Activated T-helper 1 cell treated with anti-CD3 and anti-CD28 coated beads, Interleukin-12 subunit alpha, Interleukin-12 subunit beta, Interleukin-2, Interleukin-4 antibody, amounts not matched to agents 30 ng/mL and 10 ng/mL and 1 ng/mL, durations not matched to agents 14 hours and 24 hours and 36 hours (primary cell): ENCODE measurements around the gene SRGAP2C. TPM values are rescaled to one million over a fixed set of nuclear protein-coding genes. Genes with fewer than 3 reads are reported as not detected.
"Not testable (repeated sequence)": the region's sequence is repeated elsewhere in the genome, so short reads cannot be mapped to it uniquely, and the experiment has no call there.

Source experiments
- DNase-seq: peaks from one replicate; pipeline ENCODE4 v3.0.0; 2021; ENCODE audit warnings: low spot score
- H3K27ac Mint-ChIP-seq: one replicate; pipeline ENCODE4 v1.8.0; 2021; ENCODE audit warnings: mild to moderate bottlenecking, mixed read lengths
- H3K27me3 Mint-ChIP-seq: one replicate; pipeline ENCODE4 v1.8.0; 2022; ENCODE audit warnings: mild to moderate bottlenecking, moderate library complexity, mixed read lengths; ENCODE audit not compliant: insufficient read depth
- H3K36me3 Mint-ChIP-seq: one replicate; pipeline ENCODE4 v1.8.0; 2021; ENCODE audit warnings: low read depth, mixed read lengths
- H3K4me1 Mint-ChIP-seq: one replicate; pipeline ENCODE4 v1.8.0; 2021; ENCODE audit warnings: low read depth, mixed read lengths
- H3K4me3 Mint-ChIP-seq: one replicate; pipeline ENCODE4 v1.8.0; 2021; ENCODE audit warnings: mild to moderate bottlenecking, moderate library complexity, mixed read lengths
- H3K9me3 Mint-ChIP-seq: one replicate; pipeline ENCODE4 v1.8.0; 2021; ENCODE audit warnings: mixed read lengths
- intact Hi-C: fragments of 100-400 bp; cut with micrococcal nuclease; formaldehyde crosslinking; loops from one replicate; pipeline ENCODE4 v1.15.1; 2024
- total RNA-seq: library from RNA; stranded (reverse); gene quantifications from 2 replicates; pipeline ENCODE4 v1.2.3, GENCODE V29; 2022

Gene SRGAP2C
- total RNA-seq, 1 donor from 2014 or later = 52.9 TPM

DNA sequence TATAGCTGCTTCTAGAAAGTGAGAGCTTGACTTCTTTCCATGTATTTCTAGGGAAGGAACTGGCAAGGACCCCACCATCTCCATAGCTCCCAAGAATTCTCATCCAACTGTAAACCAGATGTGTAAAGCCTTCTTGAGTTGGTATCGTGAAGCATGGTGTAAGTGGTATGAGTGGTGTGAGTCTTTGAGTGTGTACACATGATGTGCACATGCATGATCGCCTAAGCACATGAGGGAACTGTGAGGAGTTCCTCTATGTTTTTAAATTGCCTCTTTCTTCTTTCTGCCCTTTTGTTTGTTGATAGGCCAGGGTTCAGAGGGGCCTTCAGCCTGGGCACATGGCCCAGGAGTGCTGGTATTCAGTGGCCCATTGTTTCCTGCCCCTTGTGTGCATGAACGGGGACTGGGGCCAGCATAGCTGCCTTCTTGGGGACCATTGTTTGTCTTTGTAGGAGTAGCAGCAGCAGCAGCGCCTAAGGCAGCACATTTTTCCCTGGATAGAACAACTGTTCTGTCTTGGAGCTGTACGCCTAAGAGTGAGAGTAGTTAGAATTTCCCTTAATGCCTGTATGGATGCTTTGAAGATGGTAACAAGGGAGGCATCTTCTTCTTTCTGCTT lies 96.0 kb downstream of the SRGAP2C start:
- H3K4me1 Mint-ChIP-seq, H3K9me3 Mint-ChIP-seq, H3K27me3 Mint-ChIP-seq, H3K36me3 Mint-ChIP-seq, DNase-seq, H3K4me3 Mint-ChIP-seq, intact Hi-C loops, H3K27ac Mint-ChIP-seq: not testable (repeated sequence)

DNA sequence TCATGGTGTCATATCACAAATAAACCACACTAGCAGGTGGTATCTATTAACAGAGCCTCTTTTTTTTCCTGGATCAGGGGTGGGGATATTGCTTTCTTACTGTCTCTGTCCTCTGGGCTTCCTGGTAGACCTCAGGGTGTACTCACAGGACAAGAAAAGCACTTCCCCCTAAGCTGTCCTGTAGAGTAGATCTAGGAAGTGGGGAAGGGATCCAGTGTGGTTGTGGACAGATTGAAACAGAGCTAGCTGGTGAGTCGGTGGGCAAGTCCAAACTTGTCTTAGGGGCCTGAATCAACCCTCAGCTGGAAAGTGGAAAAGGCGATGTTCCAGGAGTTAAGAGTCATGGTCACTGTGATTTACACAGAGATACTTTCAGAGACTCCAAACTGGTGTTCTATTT lies 96.7 kb downstream of the SRGAP2C start:
- intact Hi-C loops, H3K27me3 Mint-ChIP-seq, H3K4me3 Mint-ChIP-seq, H3K4me1 Mint-ChIP-seq, H3K27ac Mint-ChIP-seq, H3K36me3 Mint-ChIP-seq, H3K9me3 Mint-ChIP-seq, DNase-seq: not testable (repeated sequence)

DNA sequence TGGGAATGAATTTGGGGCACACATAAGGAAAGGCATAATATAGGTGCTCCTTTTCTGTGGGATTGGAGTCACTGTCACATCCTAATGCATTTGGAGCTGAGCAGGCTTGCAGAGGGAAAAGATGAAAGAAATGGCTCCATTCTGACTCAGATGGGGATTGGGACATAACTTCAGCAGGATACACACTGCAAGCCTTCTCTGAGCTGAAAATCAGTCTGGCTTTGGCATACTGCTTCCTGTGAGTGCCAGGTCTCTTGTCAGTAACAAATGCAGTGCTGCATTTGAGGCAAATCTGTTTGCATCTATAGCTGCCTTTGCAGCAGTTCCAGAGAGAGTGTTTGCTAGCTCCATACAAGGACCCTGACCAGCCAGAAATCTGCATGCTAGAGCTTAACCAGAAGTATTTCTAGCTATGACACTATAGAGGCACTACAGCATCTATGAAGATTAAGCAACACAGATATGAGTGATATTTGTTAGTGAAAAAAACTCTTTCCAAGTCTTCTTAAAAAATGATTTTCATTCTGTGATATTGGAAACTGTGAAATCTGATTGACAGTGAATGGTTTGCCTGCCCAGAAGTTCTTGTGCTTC lies 98.9 kb downstream of the SRGAP2C start:
- H3K27ac Mint-ChIP-seq, H3K9me3 Mint-ChIP-seq, H3K4me3 Mint-ChIP-seq, H3K36me3 Mint-ChIP-seq, intact Hi-C loops, H3K4me1 Mint-ChIP-seq, H3K27me3 Mint-ChIP-seq, DNase-seq: not testable (repeated sequence)

DNA sequence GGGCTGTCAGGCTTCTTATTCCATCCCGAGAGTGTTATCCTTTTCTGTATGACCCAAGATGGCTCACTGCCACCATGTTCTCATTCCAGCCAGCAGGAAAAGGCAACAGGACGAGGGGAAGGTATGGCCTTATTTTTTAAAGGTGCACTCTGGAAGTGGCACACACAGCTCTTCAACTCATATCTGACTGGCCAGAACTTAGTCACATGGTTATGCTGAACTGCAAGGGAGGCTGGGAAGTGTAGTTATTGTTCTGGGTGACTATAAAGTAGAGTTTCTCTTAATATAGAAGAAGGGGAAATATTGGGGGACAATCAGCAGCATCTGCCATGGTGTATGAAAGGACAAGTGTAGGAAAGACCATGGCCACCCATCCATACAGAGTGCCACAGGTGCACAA lies 107.8 kb downstream of the SRGAP2C start:
- H3K4me3 Mint-ChIP-seq, intact Hi-C loops, H3K36me3 Mint-ChIP-seq, H3K27me3 Mint-ChIP-seq, DNase-seq, H3K27ac Mint-ChIP-seq, H3K4me1 Mint-ChIP-seq, H3K9me3 Mint-ChIP-seq: not testable (repeated sequence)

DNA sequence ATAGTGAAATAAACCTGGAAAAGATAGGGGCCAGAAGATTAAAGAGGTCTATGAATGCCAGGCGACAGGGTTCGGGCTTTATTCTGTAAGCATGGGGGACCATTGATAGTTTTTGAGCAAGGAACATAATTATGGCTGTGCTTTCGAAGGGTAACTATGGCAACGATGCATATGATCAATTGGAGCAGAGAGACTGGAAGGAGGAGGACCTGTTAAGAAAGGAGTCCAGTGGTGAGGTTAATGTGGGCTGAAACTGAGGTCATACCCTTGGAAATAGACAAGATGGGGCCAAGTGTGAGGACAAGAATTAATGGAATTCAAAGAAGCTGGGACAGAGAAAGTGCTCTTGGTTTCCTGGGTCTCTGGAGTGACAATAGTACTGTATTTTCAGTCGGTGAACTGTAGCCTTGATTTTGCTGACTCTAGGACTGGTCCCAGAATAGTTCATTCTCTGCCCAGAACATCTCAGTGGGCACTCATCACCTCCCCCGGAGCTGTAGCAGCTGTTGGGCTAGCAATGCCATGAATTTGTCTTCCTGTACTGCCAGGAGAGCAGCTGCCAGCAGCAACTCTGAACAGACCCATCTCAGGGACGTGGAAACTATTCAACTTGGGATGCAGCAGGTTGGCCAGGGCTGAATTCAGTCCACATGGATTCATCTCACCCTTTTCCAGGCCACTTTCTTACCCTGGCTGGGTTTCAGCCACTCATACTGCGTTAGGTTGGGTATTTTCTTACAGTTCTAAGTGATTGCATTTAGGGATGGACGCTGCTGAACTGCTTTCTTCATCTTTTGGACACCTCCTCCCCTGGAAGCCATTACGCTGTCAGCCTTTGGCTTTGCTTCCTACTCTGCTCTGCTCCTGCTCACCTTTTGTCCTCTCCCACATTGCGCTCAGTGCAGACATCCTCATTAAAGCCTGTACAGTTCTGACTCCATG lies 108.8 kb downstream of the SRGAP2C start:
- DNase-seq, H3K4me1 Mint-ChIP-seq, H3K27me3 Mint-ChIP-seq: not testable (repeated sequence)

DNA sequence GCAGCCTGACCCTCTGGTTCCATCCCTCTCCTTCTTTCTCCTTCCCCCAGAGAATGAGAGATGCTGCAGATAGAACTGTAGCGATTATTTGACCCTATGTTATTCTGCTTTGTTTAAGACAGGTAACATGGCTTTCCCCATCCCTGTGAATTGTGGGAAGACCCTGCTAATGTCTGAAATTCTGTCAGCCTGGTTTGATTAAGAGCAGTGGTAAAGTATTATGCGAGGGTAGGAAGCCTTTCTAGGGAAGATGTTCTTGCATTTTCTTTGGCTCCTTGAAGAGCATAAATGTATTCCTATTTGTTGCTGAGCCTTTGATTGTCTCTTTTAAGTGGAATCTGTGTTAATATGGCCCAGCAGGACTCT lies 109.4 kb downstream of the SRGAP2C start:
- H3K27me3 Mint-ChIP-seq, H3K36me3 Mint-ChIP-seq, H3K4me3 Mint-ChIP-seq, H3K4me1 Mint-ChIP-seq, DNase-seq, H3K27ac Mint-ChIP-seq, H3K9me3 Mint-ChIP-seq, intact Hi-C loops: not testable (repeated sequence)

More for the DNA sequence above, 108.8 kb downstream of the SRGAP2C start:
- intact Hi-C loops, H3K9me3 Mint-ChIP-seq, H3K4me3 Mint-ChIP-seq, H3K36me3 Mint-ChIP-seq, H3K27ac Mint-ChIP-seq: not testable (repeated sequence)

DNA sequence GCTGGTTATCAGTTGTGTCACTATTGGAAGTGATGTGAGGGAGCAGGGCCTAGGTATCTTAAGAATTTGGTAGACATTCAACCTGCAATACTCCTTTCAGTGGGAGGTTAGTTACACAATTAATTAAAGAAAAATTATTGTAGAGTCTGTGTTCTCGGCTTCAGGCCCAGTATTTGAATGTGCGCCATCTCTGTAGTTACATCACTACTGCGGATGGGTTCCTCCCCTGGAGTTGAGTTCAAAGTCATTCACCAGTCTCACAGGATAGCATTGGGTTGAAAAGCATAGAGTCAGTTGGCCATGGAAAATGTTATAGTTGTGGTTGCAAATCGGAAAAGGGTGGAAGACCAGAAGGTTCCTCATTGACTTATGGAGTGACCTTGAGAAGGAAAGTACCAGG lies 111.8 kb downstream of the SRGAP2C start:
- H3K27me3 Mint-ChIP-seq, H3K9me3 Mint-ChIP-seq, intact Hi-C loops, H3K36me3 Mint-ChIP-seq, H3K4me1 Mint-ChIP-seq, H3K4me3 Mint-ChIP-seq, DNase-seq, H3K27ac Mint-ChIP-seq: not testable (repeated sequence)

DNA sequence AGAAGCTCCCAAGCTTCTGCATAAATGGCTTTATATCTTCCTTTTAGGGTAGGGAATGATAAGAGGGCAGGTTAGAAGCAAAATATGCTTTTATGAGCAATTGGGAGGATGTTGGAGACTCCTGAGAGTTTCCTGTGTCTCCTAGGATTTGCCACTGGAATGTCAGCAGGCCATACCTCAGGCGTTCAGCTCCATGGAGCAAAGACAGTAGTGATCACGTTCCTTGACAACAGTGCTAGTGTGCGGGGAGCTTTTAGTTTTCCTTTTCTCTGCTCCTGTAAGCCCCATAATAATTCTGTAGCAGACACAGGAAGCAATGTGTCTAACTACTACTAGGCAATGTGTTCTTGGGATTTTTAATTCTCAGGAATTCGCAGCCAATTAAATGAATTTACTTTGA lies 113.8 kb downstream of the SRGAP2C start:
- H3K36me3 Mint-ChIP-seq, H3K4me1 Mint-ChIP-seq, DNase-seq, H3K27ac Mint-ChIP-seq, H3K4me3 Mint-ChIP-seq, H3K9me3 Mint-ChIP-seq, intact Hi-C loops, H3K27me3 Mint-ChIP-seq: not testable (repeated sequence)

DNA sequence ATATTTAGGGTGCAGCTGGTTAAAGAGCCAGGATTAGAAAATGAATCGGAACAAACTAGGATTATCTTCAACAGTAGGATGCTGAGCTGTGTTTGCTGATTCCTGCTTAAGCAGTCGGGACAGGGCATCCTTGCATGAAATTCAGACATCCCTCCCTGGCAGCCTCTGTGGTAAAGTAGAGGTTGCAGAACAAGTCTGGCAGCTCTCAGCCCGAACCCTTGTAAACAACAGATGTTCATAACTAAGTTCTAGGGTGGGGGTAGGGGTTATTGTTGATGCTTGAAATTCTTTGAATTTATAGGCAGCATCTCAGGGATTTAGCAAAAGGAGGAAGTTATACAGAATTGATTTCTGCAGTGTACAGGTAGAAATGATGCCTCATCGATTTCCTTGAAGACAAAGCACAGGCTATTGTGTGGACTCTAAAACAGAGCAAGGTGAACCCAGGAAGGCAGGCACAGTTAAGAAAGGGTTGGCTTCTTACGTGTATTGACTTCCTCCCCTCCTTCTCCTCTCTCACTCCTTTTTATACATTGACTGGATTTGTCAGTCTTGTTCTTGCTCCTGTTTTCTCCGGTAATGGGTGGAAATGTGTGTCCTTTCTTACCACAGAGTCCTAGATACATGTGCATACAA lies 114.9 kb downstream of the SRGAP2C start:
- H3K4me3 Mint-ChIP-seq, intact Hi-C loops, H3K4me1 Mint-ChIP-seq, H3K27me3 Mint-ChIP-seq, H3K27ac Mint-ChIP-seq, DNase-seq, H3K9me3 Mint-ChIP-seq, H3K36me3 Mint-ChIP-seq: not testable (repeated sequence)

DNA sequence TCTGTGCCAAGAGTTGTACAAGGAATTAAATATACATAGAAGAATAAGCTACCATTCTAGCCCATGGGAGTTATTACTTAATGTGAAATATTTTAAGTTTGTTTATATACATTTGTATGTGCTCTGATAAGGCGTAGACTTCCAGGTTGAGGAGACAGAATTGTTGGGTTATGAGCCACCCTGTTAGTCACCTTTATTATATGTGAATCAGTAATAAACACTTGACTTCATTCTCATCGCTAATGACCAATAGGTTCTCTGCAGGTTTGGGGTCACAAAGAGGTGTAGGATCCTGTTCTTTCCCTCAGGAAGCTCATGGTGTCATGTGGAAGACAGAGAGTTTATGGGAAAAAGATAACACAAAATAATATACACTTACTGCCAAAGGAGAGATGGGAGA lies 117.1 kb downstream of the SRGAP2C start:
- intact Hi-C loops, H3K4me1 Mint-ChIP-seq, H3K27ac Mint-ChIP-seq, DNase-seq, H3K36me3 Mint-ChIP-seq, H3K4me3 Mint-ChIP-seq, H3K27me3 Mint-ChIP-seq, H3K9me3 Mint-ChIP-seq: not testable (repeated sequence)

DNA sequence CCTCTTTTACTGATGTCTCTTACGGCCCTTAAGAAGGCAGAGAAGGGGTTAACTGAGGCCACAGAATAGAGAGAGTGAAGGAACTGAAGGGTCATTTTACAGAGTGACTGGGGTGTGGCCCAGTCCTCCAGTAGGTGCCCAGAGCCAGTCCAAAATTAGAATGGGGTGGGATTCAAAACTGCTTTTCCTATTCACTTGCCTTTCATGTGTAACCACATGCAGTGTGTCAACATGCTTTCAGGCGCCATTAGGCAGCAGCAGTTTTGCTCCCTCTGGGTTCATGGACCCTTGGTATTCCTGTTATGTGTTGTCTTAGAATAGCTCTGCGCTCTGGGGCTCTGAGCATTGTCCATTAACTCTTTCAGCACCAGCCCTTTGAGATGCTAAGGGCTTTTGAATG lies 123.0 kb downstream of the SRGAP2C start:
- H3K27ac Mint-ChIP-seq, H3K27me3 Mint-ChIP-seq, H3K4me1 Mint-ChIP-seq, H3K36me3 Mint-ChIP-seq, H3K9me3 Mint-ChIP-seq, intact Hi-C loops, H3K4me3 Mint-ChIP-seq, DNase-seq: not testable (repeated sequence)

DNA sequence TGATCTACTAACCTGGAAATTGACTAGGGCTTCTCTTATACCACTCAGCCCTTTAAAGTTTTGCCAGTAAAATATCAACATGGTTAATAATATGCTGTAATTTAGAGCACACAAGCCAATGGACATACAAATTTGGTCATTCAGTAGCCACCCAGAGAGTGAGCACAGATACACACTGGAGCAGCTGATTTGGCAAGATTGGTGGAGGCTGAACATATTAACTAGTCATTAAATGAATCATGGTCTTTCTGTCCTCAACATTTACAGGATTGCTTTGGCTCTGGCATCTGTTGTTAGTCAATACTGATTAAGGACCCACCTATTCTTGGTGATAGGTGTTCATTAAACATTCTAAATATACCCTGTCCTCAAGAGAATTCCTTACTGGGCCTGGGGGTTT lies 130.7 kb downstream of the SRGAP2C start:
- H3K27me3 Mint-ChIP-seq, DNase-seq, H3K36me3 Mint-ChIP-seq, H3K27ac Mint-ChIP-seq, intact Hi-C loops, H3K4me1 Mint-ChIP-seq, H3K4me3 Mint-ChIP-seq, H3K9me3 Mint-ChIP-seq: not testable (repeated sequence)

DNA sequence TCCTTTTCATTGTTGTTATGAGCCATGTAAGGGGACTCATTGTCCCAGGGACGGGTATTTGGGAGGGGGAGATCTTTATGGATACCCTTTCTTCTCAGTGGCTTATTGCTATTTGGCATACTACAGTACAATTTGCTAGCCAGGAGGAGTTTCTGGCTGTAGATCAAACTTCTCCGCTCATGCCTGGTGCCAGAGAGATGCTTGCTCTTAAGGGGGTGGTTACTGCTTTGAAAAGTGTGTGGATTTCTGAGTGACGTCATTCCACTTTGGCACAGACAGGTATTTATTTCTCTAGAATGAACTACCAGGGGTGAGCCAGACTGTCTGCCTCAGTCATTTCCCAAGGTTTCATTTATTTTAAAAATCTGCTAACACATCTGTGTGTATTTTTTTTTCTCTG lies 131.3 kb downstream of the SRGAP2C start:
- H3K4me3 Mint-ChIP-seq, H3K27ac Mint-ChIP-seq, H3K9me3 Mint-ChIP-seq, H3K4me1 Mint-ChIP-seq, intact Hi-C loops, H3K36me3 Mint-ChIP-seq, DNase-seq, H3K27me3 Mint-ChIP-seq: not testable (repeated sequence)
